Suprapubic skin (tissue), 4 donors: ENCODE measurements around the gene RFX6.

ENCODE experiments used
- CTCF ChIP-seq, 2 donors: fragments of 200-600 bp in 1 of 2; fragments of 450-650 bp in 1 of 2; sonication (generic) in 1 of 2; IDR thresholded peaks; one replicate each; pipeline ENCODE4 v1.5.1; 2016 to 2019; ENCODE audit warnings: antibody characterized with exemption in 2 of 2, mild to moderate bottlenecking in 1 of 2, moderate library complexity in 1 of 2
- EP300 ChIP-seq: sonication (generic); formaldehyde crosslinking; IDR thresholded peaks from one replicate; pipeline ENCODE4 v1.6.1; 2017; ENCODE audit warnings: antibody characterized with exemption
- POLR2A ChIP-seq, 2 donors: fragments of 450-650 bp; IDR thresholded peaks; one replicate each; pipeline ENCODE4 v1.6.1; 2017; ENCODE audit warnings: antibody characterized with exemption in 2 of 2, mild to moderate bottlenecking in 2 of 2, moderate library complexity in 2 of 2
- POLR2AphosphoS5 ChIP-seq, 3 donors: sonication (generic); formaldehyde crosslinking; IDR thresholded peaks; one replicate each; pipeline ENCODE4 v1.6.1; 2017; ENCODE audit warnings: antibody characterized with exemption in 3 of 3

GRCh38 chr6:116847227-116847626 lies 29.8 kb upstream of the RFX6 start:
- no peak for TF ChIP-seq CTCF (IDR thresholded peaks at IDR 0.05)
- TF ChIP-seq EP300: no peak
- no peak for TF ChIP-seq POLR2A (IDR thresholded peaks at IDR 0.05)
- no peak for TF ChIP-seq POLR2AphosphoS5 (IDR thresholded peaks at IDR 0.05)
